NCI-H2081 (cell line): ENCODE results near the gene LPIN2.
"Not testable (repeated sequence)": the region's sequence is repeated elsewhere in the genome, so short reads cannot be mapped to it uniquely, and the experiment has no call there.

ENCODE experiments used
- DNase-seq, 2 experiments: peaks; one replicate each; lab custom pipeline; 2025; lab: John Stamatoyannopoulos, UW

The LPIN2 gene

DNA sequence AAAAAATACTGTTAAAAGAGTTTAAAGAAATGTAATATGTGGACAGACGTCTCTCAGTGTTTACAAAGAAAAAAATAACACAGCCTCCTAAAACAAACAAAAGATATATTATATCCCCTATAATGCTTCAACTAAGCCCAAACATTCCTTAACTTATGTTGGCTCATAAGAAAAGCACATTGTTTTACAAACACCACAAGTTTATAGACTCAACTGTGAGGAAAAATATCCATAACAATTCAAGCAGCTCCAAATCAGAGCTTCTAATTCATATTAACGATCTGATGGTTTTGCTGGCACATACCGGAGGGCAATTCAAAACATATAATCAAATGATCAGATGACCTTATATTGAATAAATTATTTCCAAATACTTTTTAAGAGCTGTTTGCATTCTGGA is 5.5 kb downstream of the LPIN2 start:
- no peak for DNase-seq

DNA sequence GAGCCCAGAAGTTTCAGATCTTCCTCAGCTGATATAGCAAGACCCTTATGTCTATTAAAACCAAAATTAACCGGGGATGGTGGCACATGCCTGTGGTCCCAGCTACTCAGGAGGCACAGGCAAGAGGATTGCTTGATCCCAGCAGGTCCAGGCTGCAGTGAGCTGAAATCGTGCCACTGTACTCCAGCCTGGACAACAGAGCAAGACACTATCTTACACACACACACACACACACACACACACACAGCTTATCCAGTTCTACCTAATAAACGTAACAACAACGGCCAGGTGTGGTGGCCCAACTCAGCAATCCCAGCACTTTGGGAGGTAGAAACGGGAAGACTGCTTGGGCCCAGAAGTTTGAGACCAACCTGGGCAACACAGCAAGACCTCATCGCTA is 7.5 kb downstream of the LPIN2 start:
- DNase-seq, result no peak

DNA sequence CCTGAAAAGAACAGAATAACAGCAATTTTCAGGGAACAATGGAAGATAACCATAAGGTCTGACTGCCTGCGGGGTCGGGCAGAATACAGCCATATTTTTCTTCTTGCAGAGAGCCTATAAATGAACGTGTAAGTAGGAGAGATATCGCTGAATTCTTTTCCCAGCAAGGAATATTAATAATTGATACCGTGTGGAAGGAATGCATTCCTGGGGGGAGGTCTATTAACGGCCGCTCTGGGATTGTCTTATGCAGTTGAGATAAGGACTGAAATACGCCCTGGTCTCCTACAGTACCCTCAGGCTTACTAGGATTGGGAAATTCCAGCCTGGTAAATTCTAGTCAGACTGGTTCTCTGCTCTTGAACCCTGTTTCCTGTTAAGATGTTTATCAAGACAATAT is 9.2 kb downstream of the LPIN2 start:
- not testable (repeated sequence) for DNase-seq

DNA sequence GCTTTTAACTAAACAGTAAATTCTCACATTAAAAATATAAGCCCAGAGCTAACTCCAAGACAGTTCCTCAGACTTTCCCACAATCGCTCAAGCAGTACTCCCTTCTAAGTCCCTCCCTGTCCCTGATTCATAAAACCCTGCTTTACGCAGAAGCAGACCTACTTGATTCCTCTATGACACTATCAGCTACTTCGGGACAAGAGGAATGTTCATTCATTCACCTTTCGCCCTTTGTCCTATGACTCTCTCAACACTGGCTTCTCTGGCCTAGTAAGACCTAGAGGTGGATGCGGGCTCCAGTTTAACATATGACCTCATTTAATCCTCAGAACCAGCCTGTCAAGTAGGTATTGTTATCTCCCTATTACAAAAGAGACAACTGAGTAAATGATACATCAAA is 10.2 kb downstream of the LPIN2 start:
- no peak for DNase-seq

DNA sequence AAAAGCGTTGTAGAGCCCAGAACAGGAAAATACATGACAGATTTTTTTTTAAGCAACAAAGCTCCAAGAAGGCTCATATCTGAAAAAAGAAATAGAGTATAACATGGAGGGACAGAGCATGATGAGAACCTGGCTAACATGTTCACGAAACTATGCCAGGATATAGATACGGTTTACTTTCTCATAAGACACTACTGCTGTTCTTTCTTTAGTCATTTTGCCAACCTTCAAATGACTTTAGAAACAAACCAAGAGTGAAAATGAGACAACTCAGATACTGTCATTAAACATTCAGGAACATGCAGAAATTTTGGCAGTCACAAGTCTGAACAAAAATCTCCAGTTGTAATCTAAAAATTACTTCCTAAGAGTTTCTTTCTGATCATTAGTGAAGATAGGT is 14.3 kb downstream of the LPIN2 start:
- no peak for DNase-seq

DNA sequence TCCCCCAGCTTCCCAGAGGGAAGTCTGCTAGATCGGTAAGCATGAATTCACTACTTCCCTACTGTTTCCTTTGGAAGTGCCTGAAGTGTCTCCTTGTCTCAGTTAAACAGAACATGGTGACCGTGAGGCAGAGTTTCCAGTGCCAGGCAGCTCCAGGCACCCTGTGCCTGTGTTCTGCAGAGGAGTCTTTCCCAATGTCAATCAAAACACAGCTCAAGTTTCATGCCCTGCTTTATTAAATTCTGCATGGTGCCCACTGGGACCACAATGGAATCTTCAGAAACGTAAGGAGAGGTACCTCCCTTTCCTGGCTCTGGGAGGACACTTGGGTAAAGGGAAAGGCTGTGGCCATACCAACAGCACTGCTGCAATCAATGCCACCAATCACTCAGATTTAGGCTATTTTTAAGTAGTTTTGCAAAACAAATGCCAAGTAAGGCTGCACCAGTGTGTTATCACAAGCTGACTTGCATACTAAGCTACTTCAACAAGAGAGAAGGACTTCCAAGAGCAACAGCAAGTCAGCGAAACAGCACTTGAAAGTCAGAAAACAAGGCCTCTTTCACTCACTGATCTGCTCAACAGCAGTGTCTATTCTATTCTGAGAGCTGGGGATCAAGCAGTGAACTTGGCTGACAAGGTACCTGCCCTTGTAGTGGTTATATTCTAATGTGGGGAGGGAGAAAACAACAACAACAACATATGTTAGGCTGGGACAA is 14.9 kb downstream of the LPIN2 start:
- DNase-seq, result no peak

DNA sequence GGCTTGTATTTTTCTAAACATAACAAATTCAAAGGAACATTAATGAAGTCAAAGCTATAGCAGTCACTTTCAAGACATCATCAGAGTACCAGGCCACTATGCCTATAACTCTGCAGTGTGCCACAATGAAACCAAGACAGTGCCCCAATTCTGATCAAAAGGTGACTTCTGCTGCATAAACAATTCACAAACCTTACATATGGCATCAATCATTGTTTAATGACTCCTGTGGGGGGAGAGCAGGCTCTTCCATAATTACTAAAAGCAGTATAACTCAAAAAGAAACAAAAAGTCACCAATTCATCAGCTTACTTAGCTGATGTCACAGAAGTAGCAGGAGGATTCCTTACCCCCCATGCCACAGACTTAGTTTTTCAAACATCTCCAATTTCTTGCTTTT is 15.5 kb downstream of the LPIN2 start:
- no peak for DNase-seq

DNA sequence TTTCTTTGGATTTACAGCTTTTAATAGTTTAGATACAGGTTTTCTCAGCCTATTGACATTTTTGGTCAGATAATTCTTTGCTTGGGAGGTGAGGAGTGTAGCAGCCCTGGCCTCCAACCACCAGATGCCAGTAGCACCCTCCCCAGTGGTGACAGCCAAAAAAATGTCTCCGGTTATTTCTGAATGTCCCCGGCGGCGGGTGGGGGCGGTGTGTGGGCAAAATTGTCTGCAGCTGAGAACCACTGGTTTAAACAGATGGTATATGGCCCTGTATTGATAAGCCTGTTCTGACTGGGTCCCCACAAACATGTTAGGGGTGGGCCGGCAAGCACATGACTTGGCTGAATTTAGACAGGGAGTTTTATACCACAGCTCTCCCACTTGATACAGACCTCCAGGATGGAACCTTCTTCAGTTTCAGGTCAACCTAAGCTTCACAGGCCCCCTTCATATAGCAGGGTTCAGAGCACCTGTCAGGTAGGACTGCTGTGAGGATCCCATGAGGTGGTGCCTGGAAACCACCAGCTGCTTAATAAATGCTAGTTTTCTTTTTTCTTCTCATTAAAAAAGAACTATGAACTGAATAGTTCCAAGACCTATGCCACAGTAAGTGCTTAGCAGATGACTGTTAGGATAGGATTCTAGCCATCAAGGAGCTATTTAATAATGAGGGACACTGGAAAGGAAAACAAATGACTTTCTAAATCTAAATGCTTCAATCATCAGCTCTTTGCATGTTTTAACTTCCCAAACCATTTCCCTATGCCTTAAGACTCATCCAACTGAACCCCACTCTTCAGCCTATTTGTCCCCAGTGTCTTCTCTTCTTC is 18.1 kb downstream of the LPIN2 start:
- no peak for DNase-seq

DNA sequence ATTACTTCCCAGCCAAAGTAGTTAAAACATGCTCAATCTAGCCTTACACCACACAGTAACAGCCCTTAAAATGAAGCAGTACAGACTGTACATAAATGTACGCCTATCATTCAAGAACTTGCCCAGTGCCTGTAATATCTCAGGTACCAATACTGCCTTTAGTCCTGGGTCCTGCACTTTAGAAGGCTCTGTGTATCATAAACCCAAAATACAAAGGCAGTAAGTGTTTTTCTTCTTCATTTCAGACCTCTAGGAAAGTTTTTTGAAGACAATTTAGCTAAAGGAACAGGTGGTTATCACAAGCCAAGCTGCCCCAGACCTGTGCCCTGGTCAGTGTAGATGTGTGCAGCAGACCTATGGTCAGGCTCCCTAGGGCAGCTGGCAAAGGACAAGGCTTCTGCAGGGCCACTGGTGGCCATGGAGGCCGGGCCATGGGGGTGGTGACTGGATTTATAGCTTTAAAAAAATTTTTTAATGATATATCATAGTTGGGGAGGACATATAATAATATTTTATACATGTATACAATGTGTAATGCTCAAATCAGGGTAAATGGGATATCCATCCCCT is 18.8 kb downstream of the LPIN2 start:
- no peak for DNase-seq

DNA sequence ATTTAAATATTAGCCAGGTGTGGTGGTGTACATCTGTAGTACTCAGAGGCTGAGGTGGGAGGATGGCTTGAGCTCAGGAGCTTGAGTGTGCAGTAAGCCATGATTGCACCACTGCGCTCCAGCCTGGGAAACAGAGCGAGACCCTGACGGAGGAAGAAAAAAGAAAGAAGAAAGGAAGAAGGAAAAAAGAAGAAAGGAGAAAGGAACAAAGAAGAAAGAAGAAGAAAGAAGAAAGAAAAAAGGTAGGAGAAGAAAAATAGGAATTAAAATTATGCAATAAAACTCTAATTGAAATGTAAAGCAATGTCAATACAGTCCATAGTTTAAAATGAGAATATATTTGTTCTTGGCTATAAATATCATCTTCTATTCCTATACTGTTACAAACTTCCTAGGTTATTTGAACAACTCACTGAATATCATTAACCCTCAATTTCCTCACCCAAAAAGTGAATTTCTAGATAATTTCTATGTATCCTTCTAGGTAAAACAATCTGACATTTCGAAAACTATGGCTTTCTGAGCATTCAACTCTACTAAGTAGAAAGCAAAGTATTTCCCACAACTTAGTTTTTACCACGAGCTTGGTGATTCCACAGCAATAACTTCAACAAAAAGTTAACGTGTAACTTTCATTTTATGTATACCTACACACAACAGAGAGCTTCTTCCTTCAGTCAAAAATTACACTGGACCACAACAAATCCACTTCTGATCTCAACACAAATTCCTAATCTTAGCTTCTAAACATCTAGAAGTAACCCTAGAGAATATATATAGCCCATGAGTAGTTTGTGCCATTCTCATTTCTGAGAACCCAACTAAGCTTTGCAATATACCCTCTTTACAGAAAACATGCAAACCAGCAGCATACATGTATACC is 19.7 kb downstream of the LPIN2 start:
- no peak for DNase-seq

DNA sequence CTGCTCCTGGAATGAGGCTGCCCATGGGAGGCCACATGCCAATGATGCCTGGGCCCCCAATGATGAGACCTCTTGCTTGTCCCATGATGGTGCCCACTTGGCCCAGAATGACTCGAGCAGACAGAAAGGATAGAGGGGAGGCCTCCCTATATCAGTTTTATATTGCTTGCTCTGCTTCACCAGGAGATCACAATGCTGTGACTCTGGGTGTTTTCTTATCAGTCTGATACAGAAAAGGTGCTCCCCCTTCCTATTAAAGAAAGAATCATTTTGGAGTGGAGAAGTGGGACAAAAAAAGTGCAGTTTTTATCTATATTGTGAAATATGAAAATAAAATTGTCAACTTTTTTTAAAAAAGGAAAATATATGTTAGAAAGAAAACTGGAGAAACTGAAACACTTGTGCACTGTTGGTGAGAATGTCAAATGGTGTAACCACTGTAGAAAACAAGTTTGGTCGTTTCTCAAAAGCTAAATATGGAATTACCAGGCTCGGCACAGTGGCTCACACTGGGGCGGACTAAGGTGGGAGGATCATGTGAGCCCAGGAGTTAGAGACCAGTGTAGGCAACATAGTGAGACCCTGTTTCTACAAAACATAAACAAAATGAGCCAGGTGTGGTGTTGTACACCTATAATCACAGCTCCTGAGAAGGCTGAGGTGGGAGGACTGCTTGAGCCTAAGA is 21.8 kb downstream of the LPIN2 start:
- no peak for DNase-seq

DNA sequence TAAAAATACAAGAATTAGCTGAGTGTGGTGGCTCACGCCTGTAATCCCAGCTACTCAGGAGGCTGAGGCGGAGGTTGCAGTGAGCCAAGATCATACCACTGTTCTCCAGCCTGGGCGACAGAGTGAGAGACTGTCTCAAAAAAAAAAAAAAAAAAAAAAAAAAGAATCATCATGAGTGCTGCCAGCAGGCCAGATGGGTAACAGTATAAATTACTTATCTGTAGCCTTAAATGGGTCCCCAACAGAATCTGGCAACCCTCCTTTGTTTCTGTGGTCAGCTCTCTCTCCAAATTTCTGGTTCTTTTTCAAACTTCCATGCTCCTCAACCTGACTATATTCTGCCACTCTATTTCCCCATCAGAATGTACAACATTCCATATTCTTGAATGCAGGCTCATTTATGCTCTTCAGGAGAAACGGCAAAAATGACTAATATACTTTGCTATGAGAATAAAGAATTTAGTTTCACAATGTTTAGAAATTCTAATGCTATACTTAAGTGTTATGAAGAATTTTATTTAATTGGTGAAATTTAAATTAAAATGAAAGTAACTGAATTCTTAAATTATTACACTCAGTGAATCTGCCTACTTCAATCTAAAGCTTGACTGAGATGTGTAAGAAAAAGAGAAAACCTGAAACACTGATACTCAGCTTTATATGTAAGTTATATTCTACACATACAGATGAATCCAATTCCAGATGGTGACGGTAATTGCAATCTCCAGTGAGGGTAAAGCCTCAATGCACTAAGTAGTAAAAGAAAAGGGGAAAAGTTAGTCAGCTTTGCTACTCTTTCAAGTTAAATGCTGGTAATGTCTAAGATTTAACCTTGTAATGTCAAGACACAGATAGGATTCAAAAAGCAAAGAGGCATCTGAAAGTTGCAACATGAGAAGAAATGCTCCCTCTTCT is 24.8 kb downstream of the LPIN2 start:
- DNase-seq, result no peak

DNA sequence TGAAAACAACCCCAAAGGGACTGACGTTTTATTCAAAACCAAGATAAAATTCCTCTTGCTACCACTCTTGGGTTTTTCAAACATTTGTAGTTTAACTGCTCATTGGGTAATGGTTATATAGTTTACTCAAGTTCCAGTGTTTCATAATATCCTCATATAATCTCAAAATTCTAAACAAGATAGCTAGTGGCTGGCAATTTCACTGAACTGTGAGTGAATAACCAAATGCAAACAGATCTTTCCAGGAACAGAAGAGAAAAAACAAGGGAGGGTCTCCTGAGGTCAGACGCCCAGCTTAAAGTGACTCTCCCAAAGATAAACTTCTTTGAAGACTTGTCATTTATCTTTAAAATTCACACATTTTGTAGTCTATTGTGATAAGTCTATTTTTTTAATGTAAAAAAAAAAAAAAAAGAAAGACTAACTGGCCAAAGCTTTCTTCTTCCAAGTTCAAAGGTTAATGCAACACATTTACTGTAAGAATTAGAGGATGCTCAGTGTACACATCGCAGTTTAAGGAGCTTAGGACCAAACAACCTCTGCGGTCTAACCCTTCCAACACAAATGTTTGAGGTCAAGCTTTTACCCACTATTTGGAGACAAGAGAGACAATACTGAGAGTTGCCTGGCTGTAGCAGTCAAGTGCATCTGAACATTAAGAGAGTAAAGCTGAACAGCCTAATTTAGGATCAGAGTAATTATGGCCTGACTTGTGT is 26.6 kb downstream of the LPIN2 start:
- no peak for DNase-seq

DNA sequence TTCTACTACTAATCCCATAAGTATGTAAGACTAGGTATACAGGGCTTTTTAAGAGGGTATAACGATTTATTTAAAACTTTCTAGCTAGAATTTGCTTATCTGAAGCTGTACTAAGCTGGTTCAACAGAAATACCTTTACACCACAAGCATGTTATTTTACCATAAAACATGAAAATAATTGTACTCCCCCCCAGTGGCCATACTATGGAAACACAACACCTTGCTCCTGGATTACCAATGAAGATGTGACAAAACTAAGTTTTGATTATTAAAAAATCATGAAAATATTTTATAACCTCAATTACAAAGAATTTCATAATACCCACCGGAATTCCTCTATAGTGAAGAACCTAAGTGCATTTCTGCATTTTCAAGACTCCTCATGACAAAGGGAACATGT is 27.3 kb downstream of the LPIN2 start:
- DNase-seq, result no peak

DNA sequence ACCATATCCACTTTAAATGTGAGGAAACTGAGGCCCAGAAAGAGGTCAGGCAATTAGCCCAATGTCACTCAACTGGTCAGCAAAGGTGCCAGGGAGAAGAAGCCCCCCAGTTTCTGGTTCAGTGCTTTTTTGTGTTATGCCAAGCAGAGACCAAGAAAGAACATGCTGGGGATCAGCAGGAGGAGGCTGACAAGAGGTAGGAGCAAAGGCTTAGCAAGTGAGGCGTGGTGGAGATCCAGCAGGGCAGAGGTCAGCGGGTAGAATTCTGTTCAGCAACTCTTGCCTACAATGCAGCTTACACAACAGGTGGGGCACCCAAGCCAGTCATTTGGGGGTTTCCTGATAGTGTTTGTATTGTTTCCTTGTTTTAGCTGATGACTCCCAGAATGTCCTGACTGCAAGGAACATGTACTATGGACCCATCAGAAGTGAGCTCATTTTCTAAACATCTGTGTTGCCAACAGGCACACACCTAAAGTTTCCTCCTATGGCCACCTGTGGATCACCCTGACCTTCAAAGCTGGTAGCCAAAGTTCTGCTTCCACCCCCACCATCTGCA is 28.2 kb downstream of the LPIN2 start:
- no peak for DNase-seq

DNA sequence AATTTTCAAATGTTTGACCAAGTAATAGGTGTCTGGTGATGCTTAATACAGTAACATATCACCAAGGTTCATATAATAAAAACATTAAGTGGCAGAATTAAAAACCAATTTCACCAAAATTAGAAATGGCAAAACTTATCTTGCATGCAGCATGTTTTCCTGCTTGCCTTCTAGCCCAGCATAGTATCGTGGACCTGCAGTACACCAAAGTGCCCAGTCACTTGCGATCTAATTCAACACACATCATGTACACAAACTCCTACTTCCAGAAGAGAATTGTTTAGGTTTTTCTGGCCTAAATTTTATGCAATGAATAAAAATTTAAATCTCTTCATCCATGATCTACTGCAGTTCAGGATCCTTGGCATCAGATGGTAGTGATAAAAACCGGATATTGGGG is 28.9 kb downstream of the LPIN2 start:
- no peak for DNase-seq

DNA sequence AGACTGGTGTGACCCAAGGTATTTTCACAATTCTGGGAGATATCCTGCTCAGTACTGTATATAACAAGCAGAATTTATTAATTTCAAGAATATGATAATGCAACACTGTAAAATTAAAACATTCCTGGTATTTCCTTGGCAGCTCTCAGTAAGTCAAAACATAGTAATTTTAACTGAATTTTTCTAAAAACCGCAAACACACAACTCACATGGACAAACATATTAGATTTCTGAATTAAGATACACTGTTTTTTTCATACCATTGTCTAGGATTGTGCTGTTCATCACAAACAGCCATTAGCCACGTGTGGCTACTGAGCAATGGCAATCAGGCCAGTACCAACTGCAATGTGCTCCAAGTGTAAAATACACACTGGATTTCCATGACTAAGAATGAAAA is 29.6 kb downstream of the LPIN2 start:
- DNase-seq, result no peak

DNA sequence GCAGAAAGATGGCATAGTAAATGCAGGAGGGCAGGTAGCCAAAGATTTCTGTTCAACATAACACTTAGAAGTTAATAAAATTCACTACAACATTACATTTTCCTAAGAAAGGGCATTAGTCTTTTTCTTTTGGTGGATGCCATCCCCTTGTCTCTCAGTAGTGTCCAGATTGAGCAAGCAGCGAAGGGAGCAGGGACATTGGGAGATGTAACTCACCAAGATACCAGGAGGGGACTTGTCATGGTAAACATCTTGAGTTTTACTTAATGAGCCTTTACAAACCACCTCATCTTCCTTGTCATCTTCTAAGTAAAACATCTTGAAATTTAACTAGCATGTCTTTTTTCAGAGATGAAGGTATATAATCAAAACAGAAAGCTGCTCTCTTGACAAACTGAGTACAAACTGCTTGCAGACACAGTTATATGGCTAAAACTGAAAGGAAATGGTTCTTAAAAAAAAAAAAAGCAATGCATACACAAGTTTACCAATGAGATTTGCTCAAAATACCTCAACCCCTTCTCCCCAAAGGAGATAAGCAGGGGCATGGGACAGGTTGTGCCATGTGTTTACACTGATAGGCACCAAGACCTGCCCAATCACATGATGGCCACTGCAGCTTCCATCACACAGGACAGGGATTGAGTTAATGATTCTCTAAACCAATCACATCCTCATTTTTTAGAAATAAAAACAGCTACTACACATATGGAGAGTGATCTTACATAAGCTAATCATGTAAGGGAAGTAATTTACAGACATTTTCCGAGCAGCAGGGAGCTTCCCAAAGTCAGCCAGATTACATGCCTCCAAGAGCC is 30.3 kb downstream of the LPIN2 start:
- DNase-seq, result no peak

DNA sequence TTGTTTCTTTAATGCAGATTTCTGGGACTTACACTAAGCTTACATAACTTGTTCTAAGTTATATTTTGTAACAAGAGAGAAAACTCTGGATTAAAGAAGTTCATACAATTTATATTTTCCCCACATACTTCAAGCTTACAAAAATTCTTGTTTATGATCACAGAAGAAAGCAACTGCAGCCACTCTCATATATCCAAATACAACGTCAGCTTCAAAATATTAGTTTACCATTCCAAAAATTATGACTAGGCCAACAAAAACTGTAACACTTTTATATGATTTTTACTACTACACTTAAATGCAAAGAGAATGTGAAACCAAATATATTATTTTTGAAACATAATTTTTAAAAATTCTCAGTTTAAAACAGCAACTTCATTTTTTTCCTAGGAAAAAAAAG is 30.9 kb downstream of the LPIN2 start:
- DNase-seq, result no peak
